NCI-H2227 (cell line): ENCODE measurements around the gene WBP2.

Experiments used
- DNase-seq: peaks from one replicate; lab custom pipeline; 2025; ENCODE audit not compliant: unreplicated experiment; lab: John Stamatoyannopoulos, UW

The WBP2 gene

DNA sequence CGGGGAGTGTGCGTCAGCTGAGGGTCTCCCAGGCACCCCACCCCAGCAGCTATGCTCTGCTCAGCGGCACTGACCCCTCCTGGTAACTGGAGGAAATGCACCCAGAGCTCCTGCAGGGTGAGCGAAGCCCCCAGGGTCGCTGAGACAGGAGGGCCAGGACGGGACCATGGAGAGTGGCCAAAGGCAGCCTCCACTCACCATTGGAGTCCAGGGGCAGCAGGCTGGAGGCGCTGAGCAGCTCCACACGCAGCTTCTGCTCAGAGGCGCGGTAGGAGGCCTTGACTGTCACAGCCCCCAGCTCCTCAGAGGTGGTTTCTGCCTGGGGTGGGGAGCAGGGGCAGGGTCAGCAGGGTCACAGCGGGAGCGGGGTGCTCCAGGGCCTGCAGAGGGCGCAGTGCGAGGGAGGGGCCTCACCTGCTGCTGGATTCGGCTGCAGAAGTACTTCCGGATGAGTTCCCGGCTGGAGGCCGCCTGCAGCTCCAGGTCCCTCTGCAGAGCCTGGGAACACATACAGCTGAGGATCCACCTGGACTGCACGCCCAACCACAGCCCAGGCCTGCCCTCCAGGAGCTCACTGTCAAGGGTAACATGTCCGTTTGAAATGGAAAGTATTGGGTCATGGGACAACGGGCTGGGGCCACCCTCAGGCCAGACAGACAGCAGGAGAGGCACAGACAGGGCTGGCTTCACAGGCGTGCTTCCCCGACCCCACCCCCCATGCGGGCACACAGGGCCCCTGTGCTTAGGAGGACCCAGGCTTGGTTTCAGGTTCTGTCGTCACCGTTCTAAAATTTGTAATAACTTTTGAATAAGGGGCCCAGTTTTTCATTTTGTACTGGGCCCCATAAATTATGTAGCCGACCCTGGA lies 24.7 kb downstream of the WBP2 start:
- peak; percentile 29 for DNase-seq

DNA sequence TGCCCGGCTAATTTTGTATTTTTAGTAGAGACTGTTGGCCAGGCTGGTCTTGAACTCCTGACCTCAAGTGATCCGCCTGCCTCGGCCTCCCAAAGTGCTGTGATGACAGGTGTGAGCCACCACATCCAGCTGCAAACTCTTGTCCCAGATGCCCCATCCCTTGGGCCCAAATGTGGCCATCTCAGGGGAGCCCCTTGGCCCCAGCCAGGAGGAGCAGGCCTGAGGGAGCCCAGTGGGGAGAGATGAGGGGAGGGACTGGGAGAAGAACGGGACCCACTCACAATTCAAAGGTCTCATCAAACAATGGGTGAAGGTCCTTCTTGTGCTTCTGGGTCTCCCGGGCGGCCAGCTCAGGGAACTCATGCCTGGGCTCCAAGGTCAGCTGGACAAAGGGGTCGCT lies 25.4 kb downstream of the WBP2 start:
- no peak for DNase-seq

DNA sequence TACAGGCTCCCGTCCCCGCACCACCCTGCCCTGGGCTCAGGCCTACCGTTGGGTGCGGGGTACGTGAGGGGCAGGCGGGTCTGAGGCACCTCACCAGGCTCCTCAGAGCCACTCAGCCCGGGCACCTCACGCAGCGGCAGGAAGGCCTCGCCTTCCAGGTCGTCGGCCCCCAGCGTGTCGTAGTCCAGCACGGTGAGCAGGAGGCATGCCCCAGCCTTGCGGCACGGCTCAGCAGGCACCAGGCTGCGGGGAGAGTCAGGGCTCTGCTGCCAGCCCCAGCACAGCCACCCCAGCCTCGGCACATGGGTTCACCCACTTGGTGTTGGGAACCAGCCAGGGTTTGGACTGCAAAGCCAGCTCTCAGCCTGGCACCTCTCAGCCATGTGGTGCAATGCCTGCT lies 26.4 kb downstream of the WBP2 start:
- DNase-seq: no peak

DNA sequence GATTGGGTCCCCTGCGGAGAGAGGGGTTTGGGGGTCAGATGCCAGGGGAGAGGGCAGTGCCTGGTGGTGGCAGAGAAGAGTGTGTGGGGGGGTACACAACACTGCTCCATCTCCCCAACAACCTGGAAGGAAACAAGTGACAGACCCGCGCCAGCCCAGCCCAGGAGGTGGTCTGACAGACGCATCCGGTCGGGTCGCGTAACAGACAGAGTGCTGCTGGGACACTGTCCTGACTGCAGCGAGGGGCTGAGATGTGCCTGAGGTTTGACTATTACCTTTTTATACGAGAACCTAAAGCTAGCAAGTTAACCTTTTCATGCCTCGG lies 27.1 kb downstream of the WBP2 start:
- DNase-seq: no peak

DNA sequence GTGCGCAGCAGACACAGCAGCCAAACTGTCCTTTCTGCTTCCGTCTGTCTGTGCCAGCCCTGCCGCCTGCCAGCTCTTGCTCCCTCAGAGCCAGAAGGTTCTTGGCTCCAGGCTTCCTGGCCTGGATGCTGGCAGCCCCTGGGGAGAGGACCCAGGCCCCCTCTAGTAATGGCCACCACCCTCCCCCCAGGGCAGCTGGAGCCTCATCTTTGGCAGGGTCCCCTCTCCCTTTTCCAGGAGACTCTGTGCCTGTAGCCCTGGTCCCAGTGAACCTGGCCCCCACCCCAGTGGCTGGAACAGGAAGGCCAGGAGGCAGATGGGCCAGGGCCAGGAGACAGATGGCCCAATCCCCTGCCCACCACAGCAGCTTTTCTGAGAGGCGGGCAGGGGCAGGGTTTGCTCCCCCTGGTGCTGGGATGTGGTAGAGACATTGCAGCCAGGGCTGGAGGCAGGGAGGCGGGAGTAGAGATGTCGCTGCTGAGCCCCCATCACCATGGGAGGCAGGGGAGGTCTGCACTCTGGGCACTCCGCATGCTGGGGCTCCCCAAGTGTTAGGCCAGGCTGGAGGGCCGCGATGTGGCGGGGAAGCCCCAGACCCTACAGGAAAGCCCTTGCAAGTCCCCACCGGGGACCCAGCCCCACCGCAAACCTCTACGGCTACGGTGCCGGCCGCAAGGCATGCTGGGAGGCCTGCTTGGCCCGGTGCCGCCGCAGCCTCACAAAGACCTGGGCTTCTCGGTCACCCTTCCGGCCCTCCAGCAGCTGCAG lies 27.6 kb downstream of the WBP2 start:
- DNase-seq: peak; percentile 86

DNA sequence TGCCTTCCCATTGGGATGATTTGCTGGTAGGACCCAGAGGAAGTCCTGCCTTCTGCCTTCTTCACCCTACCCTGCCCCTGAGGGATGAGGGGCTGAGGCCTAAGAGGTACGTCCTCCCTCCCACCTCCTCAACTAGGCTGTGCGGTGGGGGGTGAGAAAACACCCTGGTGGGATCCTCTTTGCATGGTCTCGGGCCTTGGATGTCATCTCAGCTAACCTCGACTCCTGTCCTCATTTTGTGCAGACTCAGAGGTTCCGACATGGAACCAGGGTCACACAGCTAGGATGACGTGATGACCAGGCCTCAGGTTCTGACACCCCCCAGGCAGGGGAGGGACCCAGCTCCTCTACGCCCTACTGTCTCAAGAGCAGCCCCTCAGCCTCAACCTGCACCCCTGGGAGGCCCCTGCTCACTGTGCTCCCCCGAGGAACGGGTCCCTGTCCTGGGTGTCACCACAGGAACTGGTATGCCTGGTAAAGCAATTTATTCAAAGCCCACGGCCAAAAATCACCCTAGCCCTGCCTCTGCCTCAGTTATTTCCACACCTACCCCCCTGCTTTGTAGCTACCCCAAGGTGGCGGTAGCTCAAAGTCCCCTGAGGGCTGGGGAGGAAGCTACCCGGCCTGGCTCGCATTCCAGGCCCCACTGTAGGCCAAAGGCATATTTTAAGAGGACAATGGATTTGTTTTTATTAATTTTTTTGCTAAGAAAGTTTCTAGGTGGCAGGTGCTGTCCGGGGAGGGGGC lies 28.4 kb downstream of the WBP2 start:
- DNase-seq: no peak

DNA sequence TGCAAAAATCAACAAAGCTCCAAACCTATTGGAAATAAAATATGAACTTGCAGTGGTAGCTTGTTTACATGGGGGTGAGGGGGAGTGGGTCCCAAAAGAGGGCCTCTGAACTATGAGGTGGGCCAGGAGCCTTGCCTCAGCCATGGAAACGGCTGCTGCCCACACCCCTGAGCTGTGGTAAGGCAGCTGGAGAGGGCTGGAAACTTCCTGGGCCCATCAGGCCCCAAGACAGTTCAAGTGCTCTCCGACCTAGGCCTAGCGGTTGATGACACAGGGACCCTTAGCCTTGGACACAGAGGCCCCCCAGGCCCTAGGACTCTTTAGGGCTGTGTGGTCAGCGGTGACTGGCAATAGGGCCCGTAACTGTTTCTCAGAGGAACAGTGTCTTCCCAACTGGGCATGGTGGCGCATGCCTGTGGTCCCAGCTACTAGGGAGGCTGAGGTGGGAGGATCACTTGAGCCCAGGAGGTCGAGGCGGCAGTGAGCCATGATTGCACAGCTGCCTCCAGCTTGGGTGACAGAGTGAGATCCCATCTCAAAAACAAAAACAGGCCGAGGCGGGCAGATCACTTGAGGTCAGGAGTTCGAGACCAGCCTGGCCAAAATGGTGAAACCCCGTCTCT lies 29.3 kb downstream of the WBP2 start:
- no peak for DNase-seq

DNA sequence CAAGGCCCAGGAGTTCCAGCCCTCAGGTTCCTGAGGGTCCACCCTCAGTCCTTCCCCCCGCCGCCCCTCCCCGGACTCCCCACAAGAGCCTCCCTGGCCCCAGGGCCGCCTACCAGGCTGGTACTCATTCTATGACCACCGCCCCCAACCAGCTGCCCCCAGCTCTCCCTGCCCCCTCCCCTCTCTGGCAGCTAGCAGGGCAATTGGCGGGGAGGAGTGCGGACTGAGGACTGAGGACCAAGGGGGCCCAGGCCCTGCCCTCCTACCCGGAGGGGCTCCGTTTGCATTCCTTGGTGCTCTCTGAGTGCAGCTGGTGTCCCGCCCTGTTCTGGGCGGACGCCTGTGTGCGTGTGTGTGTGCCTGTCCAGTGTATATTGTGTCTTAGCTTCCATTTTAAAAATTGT lies 30.0 kb downstream of the WBP2 start:
- no peak for DNase-seq

DNA sequence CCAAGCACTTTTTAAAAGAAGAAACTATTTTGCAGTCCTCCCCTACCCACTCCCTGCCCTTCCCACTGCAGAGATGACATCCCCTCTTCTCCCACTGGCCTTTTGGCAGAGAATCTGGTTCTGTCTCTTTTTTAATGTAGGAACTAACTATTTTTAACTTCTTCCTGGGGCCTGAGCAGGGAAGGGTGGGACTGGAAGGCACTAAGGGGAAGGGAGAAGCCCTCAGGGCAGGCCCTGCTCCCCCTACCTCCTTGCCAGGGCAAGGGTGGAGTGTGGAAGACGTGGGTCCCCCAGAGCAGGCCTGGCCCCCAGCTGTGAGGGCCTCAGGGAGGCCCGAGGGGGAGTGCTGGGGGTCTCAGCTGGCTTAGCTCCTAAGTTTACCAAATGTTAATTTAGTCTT lies 30.5 kb downstream of the WBP2 start:
- DNase-seq: no peak

DNA sequence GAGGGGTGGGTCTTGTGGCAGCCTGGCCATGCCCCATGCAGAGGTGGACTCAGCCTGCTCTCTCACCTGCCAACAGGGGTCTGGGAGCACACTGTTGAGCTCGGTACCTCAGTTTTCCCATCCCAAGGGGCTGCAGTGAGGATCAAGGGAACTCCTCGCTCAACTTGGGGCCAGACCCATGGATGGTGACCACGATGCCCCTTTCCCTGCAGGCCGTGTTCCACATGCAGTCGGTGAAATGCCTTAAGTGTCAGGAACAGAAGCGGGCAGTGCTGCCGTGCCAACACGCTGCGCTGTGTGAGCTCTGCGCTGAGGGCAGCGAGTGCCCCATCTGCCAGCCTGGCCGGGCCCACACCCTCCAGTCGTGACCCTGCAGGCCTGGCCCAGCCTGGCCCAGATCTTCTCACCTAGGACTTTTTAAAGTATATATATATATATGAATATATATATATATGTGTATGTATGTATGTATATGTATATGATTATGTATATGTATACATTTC lies 31.0 kb downstream of the WBP2 start:
- no peak for DNase-seq

DNA sequence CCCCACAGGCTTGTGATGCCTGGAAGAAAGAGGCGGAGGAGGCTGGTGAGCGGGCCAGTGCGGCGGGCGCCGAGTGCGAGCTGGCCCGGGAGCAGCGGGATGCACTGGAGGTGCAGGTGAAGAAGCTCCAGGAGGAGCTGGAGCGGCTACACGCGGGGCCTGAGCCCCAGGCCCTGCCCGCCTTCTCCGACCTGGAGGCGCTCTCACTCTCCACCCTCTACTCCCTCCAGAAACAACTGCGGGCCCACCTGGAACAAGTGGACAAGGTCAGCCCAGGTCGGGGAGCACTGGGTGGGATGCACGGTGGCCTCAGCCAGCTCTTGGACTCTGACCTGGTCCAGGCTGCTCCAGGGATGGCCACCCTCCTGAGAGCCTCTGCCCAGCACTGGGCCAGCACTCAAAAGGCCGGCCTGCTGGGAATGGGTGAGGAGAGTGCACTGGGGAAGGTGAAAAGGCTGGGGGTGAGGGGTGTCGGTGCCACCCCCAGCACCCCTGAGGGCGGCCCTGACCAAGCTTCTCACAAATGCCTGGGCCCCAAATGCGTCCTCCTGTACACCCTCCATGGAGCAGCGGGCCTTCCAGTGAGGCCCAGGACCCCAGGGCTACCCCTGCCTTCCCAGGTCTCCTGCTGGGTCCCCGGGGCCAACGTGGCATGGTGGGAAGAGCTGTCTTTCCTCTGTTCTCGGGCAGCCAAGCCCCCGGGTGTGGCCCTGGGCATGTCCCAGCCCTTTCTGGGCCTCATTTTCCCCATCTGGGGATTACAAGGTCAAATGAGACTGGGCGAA lies 31.7 kb downstream of the WBP2 start:
- DNase-seq: no peak

DNA sequence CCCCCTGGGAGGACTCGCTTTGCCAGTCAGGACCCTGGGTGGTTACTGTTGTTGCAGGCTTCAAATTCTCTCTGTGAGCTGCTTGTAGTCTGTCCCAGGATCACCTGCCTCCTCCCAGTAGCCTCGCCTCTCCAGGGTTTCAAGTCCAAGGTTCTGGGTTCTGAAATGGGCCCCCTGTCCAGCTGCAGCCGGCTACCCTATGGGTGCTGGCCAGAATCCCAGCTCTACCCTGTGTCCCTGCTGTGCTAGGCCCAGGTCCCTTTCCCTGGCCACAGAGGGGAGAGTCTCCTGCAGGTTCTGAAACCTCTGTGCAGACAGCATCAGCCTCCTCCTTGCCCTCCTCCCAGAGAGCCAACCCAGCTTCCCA lies 32.4 kb downstream of the WBP2 start:
- no peak for DNase-seq

DNA sequence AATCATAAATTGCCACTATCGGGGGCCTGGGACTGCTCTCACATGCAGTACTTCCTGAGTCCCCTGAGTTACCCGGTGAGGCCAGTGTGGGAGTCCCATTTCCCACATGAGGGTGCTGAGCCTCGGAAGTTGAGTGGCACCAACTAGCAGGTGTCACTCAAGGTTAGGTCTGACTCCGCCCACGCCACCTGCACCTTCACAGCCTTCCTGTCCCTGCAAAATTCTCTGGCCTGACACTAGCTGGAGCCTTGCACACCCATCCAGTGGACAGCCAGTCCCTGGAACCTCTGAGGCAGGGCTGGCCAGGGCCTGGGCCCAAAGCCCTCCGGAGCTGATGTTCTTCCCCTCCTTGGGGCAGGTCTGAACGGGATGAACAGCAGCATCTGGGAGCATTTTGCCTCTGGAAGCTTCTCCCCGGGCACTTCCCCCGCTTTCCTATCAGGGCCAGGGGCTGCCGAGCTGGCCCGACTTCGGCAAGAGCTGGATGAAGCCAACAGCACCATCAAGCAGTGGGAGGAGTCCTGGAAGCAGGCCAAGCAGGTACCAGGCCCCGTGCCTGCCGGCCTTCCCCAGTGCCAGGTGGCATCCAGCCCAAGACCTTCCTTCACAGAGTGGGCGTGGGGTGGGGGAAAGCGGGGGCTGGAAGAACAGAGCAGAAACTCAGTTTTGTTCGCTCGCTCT lies 32.9 kb downstream of the WBP2 start:
- no peak for DNase-seq

DNA sequence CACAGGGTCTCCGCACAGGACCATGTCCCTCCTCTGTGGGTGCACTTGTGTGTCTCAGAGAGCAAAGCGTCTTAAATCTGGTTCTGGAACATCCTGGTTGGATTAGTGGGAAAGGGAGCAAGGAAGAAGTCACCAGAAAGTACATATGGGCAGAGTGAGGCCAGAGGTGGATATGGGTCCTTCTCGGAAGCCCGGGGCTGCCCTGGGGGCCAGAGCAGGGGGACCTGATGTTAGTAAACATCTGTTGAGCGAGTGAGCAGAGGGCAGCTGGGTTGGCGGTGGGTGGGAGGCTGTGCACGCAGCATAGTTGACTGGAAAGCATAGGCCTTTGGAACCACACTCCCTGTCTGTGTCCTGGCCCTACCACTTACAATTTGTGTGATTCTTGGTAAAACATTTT lies 33.6 kb downstream of the WBP2 start:
- no peak for DNase-seq

DNA sequence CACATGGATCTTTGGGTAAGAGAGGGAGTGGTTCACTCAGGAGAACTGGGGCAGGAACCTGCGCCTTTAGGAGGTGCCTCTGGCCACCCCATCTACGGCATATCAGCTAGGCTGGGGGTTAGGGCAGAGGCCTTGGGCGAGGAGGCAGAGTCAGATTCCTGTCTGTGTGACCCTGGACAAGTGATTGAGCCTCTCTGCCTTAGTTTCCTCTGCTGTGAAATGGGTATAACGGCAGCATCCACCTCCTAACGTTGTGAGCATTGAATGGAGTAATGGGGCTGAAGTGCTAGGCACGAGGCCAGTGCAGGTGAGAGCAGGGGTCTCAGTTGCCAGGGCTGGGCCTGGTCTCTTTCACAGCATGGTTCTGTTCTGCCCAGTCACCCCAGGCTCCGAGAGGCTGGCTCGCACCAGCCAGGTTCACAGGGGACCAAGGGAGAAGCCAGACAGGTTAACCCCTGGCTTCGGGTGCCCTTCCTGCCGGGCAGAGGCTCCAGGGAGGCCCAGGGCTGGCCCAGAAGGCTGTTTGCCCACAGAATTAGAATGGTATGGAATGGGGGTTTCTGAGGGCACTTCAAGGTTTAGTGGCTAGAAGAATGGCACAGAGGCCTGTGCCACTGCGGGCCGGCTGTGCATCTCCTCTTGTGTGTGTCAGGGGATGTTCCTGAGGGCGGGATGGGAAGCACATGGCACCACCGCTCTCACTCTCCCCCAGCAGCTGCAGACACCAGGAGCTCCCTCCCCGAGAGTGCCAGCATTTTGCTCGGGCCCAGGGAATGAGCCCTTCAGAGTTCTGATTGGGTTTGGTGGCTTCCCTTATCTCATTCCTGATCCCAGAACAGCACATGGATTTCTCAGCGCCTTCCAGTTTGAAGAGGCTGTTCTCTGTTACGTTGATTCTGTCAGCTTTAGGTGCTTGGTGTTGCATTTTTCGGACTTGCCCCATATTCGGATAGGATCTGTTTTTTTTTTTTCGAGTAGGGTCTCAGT lies 34.7 kb downstream of the WBP2 start:
- no peak for DNase-seq

DNA sequence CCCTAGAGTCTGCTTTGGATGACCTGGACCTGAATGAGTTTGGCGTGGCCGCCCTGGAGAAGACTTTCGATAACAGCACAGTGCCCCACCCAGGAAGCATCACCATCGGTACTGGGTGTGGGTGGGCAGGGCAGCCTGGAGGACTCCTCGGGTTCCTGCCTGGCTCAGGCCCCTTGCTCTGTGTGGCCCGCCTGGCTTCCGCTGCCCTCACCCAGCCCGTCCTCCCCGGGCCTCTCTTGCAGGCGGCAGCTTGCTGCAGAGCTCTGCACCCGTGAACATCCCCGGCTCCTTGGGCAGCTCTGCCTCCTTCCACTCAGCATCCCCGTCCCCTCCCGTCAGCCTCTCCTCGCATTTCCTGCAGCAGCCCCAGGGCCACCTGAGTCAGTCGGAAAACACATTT lies 35.5 kb downstream of the WBP2 start:
- no peak for DNase-seq

DNA sequence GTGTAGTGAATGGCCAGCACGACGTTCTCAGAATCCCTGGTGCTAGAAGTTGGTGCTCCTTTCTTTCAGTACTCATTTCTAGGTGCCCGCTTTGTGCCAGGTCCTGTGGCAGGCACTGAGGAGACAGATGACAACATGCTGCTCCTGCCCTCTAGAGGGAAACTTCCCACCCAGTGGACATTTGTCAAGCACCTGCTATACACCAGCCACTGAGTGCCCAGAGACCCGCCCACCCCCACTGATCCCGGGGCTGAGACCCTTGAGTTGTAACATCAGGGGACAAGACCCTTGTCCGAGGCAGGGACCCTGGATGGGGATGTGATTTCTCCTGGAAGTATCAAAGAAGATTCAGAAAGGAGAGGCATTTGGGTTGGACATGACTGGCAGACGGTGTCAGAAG lies 36.0 kb downstream of the WBP2 start:
- no peak for DNase-seq

DNA sequence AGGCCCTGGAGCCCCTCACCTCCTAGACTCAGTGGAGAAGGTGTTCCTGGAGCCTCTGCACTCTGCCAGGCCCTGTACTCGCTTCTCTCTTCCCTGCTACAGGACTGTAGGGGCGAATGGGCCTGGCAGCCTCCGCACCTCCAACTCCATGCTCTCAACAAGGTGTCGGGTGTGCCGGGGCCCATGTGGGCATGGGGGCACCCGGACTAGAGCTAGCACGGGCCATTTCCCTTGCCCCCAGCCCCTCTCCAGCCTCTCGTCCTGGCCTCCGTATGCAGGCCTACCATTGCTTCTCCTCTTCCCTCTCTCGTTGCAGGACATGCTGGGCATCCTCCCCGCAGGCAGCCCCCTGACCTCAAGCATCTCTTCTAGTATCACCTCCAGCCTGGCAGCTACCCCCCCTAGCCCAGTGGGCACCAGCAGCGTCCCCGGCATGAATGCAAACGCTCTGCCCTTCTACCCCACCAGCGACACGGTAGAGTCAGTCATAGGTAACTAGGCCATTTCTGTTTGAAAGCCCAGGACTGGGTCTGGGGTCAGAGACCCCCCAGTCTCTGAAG lies 36.7 kb downstream of the WBP2 start:
- no peak for DNase-seq
